ENCODE measurements around the gene USP50.
"Not testable (repeated sequence)": the region's sequence is repeated elsewhere in the genome, so short reads cannot be mapped to it uniquely, and the experiment has no call there.

Gene USP50

DNA sequence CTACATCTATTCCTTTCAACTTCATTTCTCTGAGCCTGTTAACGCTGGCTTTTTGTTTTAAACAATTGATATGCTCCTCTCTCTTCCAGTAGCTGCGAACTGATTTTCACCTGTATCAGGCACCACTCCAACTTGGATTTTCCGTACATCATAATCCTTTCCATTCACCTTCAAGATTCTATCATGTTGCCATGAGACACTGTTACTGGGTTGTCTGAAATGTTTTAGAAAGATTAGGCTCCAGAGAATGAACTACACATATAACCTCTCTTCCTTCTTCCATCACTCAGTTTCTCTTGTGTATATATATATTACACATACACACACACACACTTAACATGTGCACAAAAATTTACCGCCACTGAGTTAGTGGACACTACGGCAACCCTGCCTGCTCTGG is at the start of gene USP50:
USP50 (minus strand) TSS at position 101 of the 400 bp plus-strand sequence. CDS start 141 bp downstream, outside the sequence.
- DNase-seq: no peak

DNA sequence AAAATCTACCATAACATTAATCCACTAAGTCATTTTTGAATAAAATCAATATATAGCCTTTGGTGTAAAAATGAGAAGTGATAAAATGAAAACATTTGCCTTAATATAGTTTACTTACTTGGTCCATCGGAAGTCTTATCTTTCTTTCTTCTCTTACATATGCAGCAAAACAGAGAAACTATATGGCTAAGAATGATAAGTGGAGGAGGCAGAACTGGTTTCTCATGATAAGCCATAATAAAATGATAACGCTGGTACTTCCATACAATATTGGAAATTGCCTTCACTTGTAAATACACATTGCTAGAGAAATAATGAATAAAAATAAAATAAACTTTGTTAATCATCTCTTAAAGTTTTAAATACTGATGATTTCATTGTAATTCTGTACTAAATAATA is 47.8 kb upstream of the USP50 start:
- no peak for DNase-seq

DNA sequence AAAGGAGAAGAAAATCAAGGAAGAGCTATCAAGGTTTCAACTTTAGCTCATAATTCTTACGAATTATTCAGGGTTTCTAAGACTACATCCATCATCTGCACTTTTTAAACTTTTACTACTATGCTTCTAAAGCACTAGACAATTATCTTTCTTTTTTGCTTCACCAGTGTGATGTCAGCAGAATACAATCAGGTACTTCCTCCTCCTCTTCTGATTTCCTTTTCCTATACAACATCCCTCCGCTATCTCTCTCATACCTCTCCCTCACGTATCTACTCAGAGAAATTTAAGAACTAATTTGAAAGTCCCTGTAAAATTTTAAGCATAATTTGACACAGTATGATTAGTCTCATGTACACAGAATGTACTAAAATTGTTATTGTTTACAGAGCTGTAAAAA is 47.3 kb upstream of the USP50 start:
- DNase-seq: no peak

DNA sequence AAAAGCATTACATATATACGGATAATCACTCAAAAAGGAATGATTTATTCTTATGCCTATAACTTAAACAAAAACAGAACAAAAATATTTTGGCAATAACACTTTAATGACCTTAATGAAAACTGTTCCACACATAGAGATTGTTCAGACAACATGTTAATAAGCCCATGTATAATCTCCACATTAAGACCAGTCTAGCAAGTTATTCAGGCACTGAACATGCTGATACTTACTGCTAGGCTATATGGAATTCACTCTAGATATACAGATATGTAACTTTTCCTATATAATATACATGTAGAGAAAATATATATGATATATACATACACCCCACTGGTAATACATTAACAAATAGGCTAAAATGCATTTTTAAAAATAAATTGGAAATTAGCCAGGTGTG is 43.8 kb upstream of the USP50 start:
- no peak for DNase-seq

DNA sequence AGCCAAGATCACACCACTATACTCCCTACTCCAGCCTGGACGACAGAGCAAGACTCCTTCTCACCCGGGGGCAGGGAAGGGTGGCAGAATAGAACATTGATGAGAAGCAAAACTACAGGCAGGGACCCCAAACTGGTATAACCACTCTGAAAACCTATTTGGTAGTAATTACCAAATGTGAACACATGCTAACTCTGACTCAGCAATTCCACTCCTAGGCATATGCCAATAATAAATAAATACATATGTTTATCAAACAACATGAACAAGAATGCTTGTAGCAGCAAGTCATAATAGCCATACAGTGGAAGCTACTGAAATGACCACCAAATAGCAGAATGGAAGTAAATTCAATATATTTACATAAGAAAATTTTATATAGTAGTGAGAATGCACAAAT is 31.0 kb upstream of the USP50 start:
- DNase-seq: no peak

DNA sequence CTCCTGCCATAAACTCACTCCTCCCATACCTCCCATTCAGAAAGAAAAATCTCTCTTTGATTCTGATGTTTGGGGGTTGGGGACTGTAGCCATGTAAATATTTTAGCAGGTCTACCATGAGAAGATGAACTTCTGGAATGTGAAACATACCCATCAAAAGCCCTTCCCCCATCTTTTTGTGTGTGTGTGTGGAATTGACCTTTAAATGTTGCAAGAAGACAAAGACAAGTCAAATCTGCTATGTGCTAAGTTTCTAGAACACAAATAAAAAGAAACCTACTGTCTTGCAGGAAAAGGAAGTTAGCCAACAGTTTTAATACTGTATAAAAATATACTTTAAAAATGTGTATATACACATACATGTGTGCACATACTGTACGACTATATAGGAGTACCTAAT is 29.7 kb upstream of the USP50 start:
- no peak for DNase-seq

DNA sequence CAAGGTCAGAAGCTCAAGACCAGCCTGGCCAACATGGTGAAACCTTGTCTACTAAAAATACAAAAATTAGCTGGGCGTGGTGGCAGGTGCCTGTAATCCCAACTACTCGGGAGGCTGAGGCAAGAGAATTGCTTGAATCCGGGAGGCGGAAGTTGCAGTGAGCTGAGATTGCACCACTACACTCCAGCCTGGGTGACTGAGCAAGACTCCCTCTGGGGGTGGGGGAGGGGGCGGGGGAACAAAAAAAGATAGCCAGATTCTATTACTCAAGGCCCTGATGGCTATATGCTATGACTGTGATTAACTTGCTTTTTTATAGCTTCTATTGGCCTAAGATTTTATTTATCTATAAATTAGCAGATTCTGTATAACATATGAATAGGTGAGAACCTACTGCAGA is 27.4 kb upstream of the USP50 start:
- not testable (repeated sequence) for DNase-seq

DNA sequence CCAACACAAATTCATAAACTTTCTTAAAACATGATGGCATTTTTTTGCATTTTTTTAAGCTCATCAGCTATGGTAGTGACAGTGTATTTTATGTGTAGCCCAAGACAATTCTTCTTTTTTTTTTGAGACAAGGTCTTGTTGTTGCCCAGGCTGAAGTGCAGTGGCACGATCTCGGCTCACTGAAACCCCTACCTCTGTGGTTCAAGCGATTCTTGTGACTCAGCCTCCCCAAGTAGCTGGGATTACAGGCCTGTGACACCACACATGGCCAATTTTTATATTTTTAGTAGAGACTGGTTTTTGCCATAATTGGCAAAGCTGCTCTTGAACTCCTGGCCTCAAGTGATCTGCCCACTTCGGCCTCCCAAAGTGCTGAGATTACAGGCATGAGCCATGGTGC is 17.3 kb upstream of the USP50 start:
- DNase-seq: no peak

DNA sequence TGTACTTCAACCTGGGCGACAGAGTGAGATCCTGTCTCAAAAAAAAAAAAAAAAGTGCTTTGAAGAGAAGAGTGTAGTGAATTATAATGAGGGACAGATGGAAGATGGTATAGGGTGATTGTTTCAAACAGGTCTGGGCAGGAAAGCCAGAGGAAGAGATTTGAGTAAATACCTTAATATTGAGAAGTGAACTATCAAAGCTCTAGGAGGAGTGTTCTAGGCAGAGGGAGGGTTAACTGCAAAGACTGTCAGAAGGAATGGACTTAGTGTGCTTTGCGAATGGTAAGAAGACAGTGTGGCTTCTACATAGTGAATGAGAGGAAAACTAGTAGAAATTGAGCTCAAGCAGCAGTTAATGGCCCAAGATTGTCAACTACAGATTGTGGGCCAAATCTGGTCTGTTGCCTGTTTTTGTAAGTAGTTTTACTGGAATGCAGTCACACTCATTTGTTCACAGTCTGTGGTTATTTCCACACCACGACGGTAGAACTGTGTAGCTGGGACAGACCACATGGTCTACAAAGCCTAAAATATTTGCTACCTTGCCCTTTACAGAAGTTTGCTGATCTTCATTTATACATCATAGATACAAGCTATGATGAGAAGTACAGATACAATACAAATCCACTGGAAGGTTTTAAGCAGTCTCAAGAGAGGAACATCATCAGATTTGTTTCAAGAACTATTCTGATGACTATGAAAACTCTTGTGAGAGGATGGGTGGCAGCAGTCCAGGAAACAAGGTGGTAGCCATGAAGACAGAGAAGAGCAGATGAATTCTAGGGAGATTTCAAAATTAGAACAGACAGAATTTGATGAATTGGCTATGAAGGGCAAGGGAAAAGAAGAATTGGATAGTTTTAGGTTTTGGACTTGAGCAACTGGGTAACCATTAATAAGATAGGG is 16.5 kb upstream of the USP50 start:
- DNase-seq: no peak

DNA sequence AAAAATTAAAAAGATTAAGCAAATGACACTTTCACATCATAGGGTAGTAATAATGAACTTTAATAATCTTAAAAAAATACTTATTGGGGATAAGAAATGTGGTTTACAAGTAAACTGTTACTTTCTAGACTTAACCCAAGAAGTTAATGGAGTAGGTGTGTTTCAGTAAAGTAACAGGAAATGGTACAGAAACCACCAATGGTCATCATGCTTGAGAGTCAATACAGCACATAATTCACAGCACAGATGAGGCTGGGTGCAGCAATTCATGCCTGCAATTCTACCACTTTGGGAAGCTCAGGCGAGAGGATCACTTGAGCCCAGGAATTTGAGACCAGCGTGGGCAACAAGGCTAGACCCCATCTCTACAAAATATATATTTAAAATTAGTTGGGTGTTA is 11.5 kb upstream of the USP50 start:
- DNase-seq: no peak

DNA sequence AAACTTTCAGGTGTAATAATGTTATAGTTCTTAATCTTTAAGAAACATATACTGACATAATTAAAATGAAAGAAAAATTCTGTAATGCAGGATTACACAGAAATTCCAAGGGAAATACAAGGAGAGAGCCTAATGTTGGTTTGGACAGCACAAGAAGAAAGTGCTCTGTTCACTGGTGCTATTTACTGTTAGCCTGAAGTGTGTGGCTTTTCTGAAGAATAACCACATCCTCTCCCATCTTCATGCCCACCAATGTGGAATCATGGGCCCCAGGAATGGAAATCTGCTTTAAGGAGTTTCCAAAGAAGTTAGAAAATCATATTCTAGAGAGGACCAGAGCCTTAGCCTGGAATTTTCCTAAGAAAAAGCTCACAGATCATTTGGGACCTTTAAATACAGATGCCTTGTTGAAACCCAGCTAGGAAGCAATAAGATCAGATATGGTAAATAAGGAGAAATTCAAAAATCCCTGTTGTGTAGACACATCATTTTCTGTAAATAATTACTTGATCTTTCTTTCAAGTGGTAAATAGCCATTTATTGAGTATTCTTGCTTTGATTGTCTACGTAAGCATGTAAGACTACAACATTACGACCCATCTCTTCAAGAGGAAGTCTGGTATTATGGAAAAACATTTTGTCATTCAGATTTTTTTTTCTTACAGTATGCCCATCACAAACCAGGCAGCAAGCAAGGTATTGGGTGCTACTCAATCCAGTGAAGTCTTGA is 10.3 kb upstream of the USP50 start:
- no peak for DNase-seq

DNA sequence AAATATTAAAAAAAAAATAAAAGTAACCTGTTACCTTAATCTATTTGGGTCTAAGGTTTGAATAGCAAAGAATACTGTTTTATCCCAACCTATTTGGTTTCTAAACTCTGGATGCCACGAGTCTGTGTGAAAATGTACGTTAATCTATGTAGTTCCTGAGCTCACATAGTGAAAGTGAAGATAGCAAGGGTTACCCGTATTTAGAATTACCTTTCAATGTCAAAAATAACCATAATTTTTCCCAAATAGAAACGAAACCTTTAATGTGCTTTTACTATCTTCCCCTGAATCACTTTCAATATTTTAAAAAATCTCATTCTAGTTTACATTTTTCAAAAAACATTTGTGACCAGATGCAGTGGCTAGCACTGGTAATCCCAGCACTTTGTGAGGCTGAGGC is 5.8 kb upstream of the USP50 start:
- no peak for DNase-seq

DNA sequence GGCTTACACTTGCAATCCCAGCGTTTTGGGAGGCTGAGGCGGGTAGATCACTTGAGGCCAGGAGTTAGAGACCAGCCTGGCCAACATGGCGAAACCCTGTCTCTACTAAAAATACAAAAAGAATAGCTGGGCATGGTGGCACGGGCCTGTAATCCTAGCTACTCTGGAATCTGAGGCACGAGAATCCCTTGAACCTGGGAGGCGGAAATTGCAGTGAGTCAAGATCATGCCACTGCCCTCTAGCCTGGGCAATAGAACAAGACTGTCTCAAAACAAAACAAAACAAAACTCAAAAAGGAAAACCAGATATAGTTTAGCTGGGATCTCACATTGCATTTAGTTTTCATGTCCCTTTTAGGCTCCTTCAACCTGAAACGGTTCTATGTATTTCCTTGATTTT is 2.9 kb upstream of the USP50 start:
- no peak for DNase-seq

DNA sequence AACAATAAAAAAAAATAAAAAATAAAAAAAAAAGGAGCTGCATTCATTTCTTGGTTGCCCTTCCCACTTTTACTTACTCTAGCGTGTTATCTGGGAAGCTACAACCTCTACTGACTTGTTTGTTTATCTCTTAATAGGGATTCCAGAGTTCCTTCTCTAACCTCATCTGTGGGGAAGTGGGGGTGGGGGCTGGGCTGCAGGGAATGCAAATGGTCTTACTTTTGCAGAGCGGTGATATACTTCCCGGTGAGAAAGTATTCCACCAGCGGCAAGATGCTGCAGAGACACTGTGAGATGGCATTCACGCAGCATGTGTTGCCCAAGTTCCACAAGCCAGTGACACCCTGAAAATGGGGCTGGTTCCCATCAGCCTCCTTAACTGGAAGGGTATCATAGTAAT is 2.1 kb downstream of the USP50 start:
- no peak for DNase-seq

DNA sequence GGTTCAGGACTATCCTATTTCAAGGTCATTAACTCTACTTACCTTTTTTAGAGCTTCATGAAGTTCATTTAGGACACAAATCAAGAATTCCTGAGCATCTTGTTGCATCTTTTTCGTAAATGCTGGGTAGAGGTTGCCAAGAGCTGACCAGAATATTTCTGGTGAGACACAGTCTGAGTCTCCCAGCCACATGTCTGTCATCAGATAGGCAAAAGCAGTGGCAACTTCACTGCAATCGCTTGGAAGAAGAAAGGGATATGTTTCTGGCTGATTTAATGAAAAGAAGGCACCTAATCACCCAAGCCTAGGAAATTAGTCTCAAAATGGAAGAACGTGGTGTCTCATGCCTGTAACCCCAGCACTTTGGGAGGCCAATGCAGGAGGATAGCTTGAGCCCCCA is 2.9 kb downstream of the USP50 start:
- DNase-seq: no peak

DNA sequence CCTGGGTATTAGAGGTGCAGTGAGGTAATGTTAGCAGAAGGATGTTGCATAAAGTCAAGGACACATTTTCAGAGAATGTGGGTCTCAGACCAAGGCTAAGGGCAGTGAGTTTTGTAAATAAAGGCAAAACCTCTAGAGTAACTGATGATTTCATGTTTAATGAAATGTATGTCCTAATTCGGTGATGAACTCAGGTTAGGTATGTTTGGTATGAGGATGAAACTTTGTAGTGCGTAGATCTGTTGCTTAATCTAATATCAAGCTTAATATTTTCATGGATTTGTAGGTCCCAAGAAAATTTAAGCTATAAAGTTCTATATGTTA is 3.6 kb downstream of the USP50 start:
- DNase-seq: no peak

DNA sequence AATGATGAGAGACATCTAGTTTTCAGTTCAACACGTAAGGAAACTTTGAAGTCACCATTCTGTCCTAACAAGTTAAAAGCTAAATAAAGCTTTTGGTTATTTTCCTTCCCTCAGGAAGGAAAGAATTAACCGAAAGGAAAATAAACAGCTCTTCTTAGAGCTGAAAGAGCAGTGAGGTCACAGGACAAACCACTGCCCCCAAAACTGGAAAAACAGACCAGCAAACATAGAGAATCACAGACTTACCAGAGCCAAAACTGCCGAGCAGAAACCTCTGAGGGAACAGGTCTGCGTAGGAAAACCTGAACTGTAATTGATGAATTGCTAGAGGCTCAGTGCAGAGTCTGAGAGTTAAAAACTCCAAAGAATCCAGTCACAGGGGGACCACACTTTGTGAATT is 14.7 kb downstream of the USP50 start:
- DNase-seq: no peak

DNA sequence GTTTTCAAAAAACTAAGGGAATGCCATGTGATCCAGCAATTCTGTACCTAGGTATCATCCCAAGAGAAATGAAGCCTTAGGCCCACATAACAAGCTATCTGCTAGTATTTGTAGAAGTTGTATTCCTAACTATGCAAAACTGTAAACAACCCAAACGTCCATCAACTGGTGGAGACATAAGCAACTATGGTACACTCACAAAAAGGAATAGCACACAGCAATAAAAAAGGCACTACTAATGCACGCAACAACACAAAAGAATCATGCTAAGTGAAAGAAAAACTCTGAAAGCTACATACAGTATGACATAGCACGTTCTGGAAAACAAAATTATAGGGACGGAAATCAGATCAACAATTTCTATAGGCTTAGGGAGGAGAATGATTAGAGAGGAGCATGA is 15.3 kb downstream of the USP50 start:
- no peak for DNase-seq

DNA sequence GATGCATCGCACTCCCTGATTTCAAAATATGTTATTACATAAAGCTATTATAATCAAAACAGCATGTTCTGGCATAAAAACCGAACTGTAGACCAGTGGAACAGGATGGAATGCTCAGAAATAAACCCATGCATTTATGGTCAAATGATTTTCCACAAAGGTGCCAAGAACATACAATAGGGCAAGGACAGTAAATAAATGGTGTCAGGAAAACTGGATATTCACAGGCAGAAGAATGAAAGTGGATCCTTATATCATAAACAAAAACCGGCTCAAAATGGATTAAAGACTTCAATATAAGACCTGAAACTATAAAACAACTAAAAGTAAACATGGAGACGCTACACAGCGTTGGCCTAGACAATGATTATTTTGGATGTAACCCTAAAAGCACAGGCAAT is 22.6 kb downstream of the USP50 start:
- DNase-seq: no peak

DNA sequence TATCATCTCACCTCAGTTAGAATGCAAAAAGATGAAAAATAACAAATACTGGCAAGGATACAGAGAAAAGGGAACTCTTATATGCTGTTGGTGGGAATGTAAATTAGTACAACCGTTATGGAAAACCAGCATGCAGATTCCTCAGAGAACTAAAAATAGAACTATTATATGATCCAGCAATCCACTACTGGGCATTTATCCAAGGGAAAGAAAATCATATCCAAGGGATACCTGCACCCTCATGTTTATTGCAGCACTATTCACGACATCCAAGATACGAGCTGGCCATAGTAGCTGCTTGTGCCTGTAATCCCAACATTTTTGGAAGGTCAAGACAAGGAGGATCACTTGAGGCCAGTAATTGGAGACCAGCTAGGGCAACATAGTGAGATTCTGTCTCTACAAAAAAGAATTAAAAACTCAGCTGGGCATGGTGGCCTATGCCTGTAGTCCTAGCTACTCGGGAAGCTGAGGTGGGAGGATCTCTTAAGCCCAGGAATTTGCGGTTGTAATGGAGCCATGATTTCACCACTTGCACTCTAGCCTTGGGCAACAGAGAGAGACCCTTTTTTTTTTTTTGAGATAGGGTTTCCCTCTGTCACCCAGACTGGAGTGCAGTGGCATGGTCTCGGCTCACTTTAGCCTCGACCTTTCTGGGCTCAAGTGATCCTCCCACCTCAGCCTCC is 26.6 kb downstream of the USP50 start:
- DNase-seq: no peak

DNA sequence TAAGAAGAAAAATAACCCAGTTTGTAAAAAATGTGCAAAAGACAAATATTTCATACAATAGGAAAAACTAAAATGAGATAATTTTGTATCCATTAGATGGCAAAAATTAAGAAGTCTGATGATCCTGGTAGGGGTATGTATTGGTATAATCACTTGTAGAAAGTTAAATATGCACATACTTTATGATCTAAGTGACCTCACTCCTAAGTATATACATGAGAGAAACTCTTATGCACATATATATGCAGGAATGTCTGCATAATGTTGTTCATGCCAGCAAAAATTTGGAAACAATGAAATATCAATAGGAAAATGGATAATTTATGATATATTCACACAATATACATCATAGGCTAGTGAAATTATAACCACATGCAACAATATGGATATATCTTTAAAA is 33.5 kb downstream of the USP50 start:
- no peak for DNase-seq

DNA sequence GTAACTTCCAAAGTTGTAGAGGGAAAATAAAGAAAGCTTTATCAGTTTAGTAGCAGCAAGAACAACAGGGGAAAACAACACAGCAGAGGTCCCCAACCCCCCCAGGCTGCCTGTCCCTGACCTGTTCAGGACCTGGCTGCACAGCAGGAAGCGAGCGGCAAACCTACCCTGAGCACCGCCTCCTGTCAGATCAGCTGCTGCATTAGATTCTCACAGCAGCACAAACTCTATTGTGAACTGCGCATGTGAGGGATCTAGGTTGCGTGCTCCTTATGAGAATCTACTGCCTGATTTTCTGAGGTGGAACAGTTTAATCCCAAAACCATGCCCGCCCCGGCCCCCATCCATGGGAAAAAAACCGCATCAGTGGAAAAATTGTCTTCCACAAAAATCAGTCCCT is 40.3 kb downstream of the USP50 start:
- DNase-seq: no peak

DNA sequence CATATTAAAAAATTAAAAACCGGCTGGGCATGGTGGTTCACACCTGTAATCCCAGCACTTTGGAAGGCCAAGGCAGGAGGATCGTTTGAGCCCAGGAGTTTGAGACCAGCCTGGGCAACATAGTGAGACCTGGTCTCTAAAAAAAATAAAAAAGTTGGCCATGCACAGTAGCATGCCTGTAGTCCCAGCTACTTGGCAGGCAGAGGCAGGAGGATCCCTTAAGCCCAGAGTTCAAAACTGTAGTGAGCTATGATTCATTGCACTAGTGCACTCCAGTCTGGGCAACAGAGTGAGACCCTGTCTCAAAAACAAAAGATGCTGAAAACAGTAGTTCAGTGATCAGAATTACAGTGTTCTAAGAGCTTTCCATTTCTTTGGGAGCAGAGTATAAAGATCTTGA is 40.8 kb downstream of the USP50 start:
- not testable (repeated sequence) for DNase-seq

DNA sequence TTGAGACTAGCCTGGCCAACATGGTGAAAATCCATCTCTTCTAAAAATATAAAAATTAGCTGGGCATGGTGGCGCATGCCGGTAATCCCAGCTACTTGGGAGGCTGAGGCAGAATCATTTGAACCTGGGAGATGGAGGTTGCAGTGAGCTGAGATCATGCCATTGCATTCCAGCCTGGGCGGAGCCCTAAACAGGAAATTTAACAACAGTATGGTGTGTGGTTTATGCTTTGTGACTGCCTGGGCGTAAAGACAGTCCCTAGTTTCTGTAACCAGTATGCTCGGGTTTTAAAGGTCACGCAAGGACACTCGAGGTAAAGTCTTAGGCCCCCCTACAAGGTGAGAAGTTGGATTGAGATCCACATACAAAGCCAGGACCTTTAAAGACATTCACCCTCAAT is 43.3 kb downstream of the USP50 start:
- DNase-seq: no peak
